HG03575 (cell line): ENCODE data around the gene PROP1.
"Not testable (repeated sequence)": the region's sequence is repeated elsewhere in the genome, so short reads cannot be mapped to it uniquely, and the experiment has no call there.

Source experiments
- ATAC-seq: cut with Tn5 transposase; IDR thresholded peaks from one replicate; pipeline ENCODE4 v1.9.1; 2021; ENCODE audit not compliant: unreplicated experiment, insufficient number of reproducible peaks, low FRiP score; ENCODE audit errors: extremely low read depth

PROP1 gene

DNA sequence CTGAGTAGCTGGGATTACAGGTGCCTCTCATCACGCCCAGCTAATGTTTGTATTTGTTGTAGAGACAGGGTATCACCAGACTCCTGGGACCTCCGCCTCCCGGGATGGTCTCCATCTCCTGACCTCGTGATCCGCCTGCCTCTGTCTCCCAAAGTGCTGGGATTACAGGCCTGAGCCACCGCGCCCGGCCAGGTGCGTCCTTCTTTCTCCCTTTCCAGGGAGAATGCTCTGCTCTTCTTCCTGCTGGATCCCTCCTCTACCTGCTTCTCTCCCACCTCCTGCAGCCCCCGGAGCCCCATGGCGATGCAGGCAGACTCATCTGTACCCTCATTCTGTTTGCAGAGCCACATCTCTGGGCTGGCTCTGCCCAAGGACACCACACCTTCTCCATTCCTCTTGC is 42.9 kb downstream of the PROP1 start:
- not testable (repeated sequence) for ATAC-seq

DNA sequence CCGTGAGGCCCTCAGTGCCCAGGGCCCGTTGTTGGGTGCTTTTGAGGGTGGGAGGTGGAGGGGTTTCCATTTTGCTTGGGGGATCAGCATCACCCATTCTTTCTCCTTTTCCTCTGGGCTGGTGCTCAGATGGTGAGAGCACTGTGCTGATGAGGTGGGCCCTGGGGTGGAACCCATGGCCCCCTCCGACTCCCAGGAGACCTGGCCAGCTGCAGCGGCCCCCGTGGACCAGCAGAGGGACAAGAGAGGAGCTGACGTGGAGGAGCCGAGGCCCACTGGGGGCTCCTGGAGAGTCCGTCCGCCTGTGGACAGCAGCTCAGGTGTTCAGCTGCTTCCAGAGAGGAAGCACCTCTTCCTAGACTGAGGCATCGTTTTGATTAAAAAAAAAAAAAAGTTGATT is 46.4 kb downstream of the PROP1 start:
- not testable (repeated sequence) for ATAC-seq

DNA sequence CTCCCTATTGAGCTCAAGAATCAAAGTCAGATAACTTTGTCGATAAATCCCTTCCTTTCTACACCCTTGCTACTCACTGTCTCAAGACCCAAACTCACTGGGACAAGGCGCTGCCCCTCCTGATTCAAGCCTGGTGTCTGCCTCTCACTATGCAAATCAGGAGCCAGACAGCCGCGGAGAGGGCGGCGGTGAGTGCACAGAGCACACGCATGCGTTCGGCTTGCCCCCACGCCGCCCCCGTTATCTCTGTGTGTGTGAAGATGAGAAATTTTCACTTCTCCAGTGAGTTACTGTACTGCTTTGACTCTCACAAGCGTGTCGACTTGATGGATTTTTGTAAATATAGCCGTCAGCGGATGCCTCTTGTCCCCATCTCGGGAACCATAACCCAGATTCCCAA is 47.0 kb downstream of the PROP1 start:
- ATAC-seq = not testable (repeated sequence)

DNA sequence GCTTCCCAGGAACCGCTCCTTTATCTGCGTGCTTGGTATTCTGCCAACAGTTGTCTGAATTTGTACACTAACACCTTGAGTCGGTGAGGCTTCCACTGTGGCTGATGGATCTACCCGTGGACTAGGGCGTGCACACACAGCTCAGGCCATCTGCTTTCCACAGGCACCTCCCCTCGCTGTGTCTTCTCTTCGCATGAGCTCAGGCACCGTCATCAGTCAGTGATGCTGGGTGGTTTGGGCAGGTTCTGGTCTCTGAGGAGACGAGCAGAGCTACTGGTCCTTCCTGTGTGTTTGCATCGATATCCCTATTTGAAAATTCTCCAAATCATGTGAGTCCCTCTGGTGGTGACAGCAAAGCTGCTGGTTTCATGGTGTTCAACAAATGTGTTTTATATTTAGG is 48.1 kb downstream of the PROP1 start:
- not testable (repeated sequence) for ATAC-seq

DNA sequence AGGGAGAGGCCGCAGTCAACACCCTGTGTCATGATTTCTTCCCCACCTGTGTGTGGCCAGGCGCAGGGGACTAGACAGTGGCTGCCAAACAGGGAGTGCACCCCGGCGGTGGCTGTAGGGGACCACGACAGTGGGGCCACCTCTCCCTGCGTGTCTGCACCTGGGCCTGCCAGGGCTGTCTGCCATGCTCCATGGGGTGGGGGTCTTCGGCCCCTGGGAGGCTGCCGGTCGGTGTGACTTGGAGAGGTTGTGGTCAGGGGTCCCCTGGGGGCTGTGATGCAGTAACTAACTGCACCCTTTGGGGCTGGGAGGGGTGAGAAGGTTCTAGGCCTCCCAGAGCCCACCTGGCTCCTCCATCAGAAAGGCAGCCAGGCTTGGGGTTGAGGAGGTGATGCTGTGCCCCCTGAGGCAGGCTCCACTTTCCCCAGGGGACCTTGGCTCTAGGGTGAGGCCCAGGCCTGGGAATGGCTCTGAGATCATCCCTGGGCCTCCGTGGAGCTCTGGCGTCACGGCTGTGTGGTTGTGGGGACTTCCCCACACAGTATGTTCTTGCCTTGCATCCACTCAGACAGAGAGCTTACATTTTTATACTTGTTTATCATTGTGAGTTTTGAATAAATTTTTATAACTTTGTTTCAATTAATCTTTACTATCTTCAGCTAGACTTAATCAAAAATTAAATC is 50.3 kb downstream of the PROP1 start:
- ATAC-seq = not testable (repeated sequence)

DNA sequence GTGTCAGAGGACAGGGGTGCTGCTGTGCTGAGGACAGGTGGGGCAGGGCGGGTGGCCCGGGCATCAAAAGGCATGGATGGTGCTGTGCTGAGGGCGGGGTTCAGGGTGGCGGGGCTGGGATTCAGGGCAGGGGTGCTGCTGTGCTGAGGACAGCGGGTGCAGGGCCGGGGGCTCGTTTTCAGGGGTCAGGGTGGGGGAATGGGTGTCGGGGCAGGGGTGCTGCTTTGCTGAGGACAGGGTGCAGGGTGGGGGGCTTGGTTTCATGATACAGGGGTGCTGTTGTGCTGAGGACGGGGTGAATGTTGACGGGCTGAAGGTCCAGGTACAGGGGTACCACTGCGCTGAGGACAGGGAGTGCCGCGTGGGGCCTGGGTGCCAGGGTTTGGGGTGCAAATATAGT is 50.9 kb downstream of the PROP1 start:
- ATAC-seq = not testable (repeated sequence)

DNA sequence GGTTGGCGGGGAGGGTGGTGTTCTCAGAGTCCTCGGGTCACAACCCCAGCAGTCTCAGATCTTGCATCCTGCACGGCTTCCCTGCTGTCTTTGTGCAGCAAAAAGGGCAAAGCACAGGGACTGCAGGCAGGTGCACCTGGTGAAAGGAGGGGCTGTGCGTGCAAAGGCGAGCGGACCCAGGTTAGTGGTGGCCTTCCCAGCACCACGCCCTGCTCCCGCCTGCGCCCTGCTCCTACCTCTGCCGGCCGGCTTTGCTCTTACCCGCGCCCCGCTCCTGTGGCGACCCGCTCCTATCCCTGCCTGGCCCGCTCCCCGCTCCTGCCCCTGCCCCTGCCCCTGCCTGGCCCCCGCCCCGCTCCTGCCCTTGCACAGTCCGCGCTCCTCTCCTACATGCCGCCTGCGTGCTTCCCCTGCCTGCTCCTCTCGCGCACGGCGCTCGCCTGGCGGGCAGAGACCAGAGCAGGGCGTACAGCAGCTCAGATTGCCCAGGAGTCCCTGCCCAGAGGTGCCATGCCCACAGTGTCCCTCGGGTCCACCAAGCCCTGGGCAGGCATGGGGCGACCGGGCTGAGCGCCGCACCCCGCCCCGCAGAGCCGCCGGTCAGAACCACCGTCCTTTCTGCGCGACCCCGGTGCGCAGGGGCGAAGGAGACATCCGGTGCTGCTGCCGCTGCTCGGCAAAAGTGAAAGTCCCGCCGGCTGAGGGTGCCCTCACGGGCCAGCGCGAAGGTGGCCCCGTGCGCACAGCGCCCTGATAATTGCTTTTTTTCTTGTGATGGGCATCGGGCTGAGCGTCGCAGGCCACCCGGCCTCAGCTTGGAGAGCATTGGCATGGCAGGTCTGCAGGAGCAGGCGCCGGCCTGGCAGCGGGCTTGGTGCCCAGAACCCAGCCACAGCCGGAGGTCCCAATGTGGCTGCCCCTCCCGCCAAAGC is 52.0 kb downstream of the PROP1 start:
- not testable (repeated sequence) for ATAC-seq

DNA sequence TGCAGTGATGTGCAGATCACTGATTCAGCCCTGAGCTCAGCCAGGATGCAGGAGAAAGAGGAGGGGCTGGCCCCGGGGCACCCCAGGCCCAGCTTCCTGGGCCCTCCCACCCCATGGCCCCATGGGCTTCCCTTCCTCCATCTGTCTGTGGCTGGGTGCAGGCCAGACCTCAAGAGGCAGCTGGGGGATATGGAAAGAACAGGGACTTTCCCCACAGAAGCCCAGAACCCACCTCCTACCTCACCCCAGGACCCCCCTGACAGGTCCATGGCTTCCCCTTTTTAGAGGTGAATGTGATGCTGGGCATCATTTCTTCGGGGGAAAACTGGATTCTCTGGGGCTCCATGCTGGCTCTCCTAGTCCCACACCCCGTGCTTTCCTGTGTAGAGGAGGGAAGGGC is 53.1 kb downstream of the PROP1 start:
- ATAC-seq = not testable (repeated sequence)
